ENCODE results near the gene DAPK2. TPM values are rescaled to one million over a fixed set of nuclear protein-coding genes. Genes with fewer than 3 reads are reported as not detected.
A peak's percentile ranks its signal among the peaks of the same experiment; 100 is the strongest.

The DAPK2 gene
- total and polyA plus RNA-seq, 9 donors: 2.9 to 5.9 (median 3.9) TPM

DNA sequence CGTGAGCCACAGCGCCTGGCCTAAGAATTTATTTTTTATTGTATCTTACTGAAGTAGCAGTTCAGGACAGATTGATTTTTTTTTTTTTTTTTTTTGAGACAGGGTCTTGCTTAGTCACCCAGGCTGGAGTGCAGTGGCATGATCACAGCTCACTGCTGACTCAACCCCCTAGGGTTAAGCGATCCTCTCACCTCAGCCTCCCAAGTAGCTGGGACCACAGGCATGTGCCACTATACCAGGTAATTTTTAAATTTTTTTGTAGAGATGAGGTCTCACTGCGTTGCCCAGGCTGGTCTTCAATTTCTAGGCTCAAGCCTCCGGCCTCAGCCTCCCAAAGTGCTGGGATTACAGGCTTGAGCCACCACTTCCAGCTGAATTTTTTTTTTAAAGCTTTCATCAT, 112.8 kb downstream of the DAPK2 start:
- WGBS (ENCODE audit: insufficient coverage): 100% methylated on average over 2 of the region's 5 CpGs
- no peak overlapping the region for H3K27ac ChIP-seq (ENCODE audit: low read length)
- DNase-seq: no peak

DNA sequence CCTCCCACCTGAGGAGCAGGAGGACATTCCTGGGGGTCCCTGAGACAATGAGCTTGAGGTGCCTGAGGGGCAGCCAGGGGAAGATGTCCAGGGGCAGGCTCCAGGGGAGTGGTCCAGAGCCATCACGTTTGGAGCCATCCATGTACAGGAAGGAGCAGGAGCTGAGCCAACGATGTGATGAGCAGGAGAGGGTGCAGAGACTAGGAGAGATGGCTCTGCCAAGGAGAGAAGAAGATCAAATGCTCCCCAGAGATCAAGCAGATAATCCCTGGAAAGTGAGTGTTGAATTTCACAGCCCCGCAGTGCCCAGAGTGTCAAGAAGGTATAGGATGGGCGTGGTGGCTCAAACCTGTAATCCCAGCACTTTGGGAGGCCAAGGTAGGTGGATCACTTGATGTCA, 114.7 kb downstream of the DAPK2 start:
- no peaks in the 10 kb centered on the region for H3K36me3 ChIP-seq (ENCODE audit: control insufficient read depth, insufficient read depth, low read length)
- no peaks in the 10 kb centered on the region for H3K9me3 ChIP-seq (replicated peaks; ENCODE audit: control insufficient read depth, low read depth, low read length)
- H3K4me3 ChIP-seq (ENCODE audit: low read length): no peak overlapping the region
- H3K27ac ChIP-seq (ENCODE audit: low read length): no peak overlapping the region
- no peak for DNase-seq
- peaks cover 3% of the 10 kb centered on the region for H3K4me1 ChIP-seq (ENCODE audit: control insufficient read depth, insufficient read depth, low read length)
- 51% methylated on average over 3 of the region's 4 CpGs for WGBS (ENCODE audit: insufficient coverage)
- no peaks in the 10 kb centered on the region for H3K27me3 ChIP-seq (ENCODE audit: control insufficient read depth, insufficient read depth, low read length)

More for the DNA sequence above, 112.8 kb downstream of the DAPK2 start:
- no peaks in the 10 kb centered on the region for H3K36me3 ChIP-seq (ENCODE audit: control insufficient read depth, insufficient read depth, low read length)
- H3K9me3 ChIP-seq (replicated peaks; ENCODE audit: control insufficient read depth, low read depth, low read length): no peaks in the 10 kb centered on the region
- no peak overlapping the region for H3K4me3 ChIP-seq (ENCODE audit: low read length)
- H3K27me3 ChIP-seq (ENCODE audit: control insufficient read depth, insufficient read depth, low read length): no peaks in the 10 kb centered on the region
- H3K4me1 ChIP-seq (ENCODE audit: control insufficient read depth, insufficient read depth, low read length): peaks cover 2% of the 10 kb centered on the region

GRCh38 chr15:63930034-63930433, 116.3 kb downstream of the DAPK2 start:
- no peaks in the 10 kb centered on the region for H3K9me3 ChIP-seq (replicated peaks; ENCODE audit: control insufficient read depth, low read depth, low read length)
- H3K27ac ChIP-seq (ENCODE audit: low read length): no peak overlapping the region
- DNase-seq: no peak
- WGBS (ENCODE audit: insufficient coverage): 71% methylated on average over 5 of the region's 7 CpGs
- H3K4me1 ChIP-seq (ENCODE audit: control insufficient read depth, insufficient read depth, low read length): peaks cover 6% of the 10 kb centered on the region
- no peaks in the 10 kb centered on the region for H3K36me3 ChIP-seq (ENCODE audit: control insufficient read depth, insufficient read depth, low read length)
- H3K4me3 ChIP-seq (ENCODE audit: low read length): no peak overlapping the region
- H3K27me3 ChIP-seq (ENCODE audit: control insufficient read depth, insufficient read depth, low read length): no peaks in the 10 kb centered on the region

DNA sequence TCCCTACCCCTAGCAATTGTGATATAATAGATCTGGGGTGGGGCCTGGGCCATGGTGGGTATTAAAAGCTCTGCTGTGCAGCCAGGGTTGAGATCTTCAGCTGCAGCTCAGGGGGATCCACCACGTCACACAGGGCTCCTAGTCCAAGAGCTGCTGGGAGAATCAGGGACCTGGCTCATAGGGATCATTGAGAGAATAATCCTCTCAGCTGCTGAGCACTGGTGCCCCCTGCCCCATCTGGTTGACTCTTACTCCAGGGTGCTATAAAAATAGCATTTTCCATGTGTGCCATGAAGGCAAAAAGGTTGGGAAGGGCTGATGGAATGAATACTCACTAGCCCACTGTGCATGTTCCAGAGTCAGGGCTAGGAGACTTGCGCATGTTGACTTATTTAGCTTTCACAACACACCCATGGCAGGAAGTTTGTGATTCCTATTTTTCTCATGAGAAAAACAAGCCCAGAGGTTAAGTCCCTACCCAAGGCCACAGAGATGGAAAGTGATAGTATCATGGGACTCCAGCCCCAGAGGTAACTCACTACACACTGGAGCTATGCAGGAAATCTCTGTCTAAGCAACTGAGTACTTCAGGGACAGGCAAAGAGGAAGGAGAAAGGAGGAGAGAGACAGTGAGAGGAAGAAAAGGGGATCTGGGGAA, 118.0 kb downstream of the DAPK2 start:
- H3K36me3 ChIP-seq (ENCODE audit: control insufficient read depth, insufficient read depth, low read length): no peaks in the 10 kb centered on the region
- no peaks in the 10 kb centered on the region for H3K9me3 ChIP-seq (replicated peaks; ENCODE audit: control insufficient read depth, low read depth, low read length)
- H3K4me1 ChIP-seq (ENCODE audit: control insufficient read depth, insufficient read depth, low read length): peaks cover 9% of the 10 kb centered on the region
- H3K27me3 ChIP-seq (ENCODE audit: control insufficient read depth, insufficient read depth, low read length): no peaks in the 10 kb centered on the region
- no peak overlapping the region for H3K4me3 ChIP-seq (ENCODE audit: low read length)
- H3K27ac ChIP-seq (ENCODE audit: low read length): no peak overlapping the region
- WGBS (ENCODE audit: insufficient coverage): no CpG with 5 or more reads among the region's 2 CpGs
- DNase-seq: no peak

DNA sequence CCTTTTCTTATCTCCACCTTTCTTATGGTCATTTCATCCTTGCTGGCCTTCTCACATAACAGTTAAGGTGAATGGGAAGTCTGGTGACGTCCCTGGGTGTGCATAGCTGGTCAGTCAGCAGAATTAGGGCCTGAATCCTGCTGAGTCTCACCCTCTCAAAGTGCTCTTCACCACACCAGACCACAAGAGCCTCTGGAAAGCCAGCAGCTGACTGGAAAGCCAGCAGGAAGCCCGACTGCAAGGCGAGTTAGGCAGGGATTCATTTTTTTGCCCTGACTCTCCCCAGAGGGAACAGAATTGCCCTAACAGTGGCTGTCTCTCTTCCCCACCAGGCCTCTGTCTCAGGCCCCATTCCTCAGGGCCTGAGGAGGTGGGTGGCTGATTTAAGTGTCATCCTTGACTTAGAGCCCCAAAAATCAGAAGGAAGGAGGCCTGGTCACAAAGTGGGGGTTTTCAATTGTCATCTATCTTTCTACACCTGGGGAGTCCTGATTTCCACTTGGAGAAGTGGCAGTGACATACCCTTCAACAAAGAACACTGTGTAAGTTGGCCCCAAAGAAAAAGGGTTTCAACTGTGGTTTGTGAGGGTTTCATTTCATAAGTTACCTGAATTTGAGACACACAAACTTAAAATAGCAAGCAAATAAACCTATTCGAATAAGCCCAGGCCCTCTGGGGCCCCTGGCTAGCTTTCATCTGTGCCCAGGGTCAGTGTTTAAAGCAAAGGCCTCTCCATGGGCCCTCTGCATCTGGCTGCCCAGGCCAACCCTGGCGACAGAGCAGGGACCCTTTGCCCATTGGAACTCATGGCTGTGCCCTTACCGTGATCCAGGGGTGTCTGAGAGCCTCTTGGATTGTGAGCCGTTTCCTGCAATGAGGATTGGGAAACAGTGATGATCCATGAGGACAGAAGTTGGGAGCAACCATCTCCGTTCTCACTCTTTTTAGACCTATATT, 122.0 kb downstream of the DAPK2 start:
- Histone ChIP-seq H3K27ac (ENCODE audit: low read length) (no peak overlapping the region), H3K4me1 (ENCODE audit: control insufficient read depth, insufficient read depth, low read length) (peaks cover 23% of the 10 kb centered on the region), H3K27me3 (ENCODE audit: control insufficient read depth, insufficient read depth, low read length) (no peaks in the 10 kb centered on the region), H3K9me3 (replicated peaks; ENCODE audit: control insufficient read depth, low read depth, low read length) (no peaks in the 10 kb centered on the region), H3K4me3 (ENCODE audit: low read length) (no peak overlapping the region), H3K36me3 (ENCODE audit: control insufficient read depth, insufficient read depth, low read length) (no peaks in the 10 kb centered on the region)
- WGBS (ENCODE audit: insufficient coverage): 90% methylated on average over 7 of the region's 8 CpGs
- DNase-seq: no peak

DNA sequence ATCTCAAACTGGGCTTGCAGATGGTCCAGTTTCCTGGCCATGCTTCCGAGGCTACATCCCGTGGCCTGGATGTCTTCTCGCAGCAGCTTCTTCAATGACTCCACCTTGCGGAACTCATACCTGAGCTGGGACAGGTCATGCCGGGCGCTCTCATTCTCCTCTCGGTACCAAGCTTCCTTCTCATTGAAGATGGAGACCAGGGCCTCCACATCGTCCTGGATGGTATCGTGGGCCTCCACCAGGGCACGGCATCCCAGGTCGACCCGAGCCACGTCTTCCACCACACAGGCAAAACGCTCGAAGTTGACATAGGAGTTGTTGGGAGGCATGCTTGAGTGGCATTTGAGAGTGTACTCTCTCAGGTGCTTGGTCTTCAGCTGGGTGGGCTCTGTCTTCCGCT, 123.4 kb downstream of the DAPK2 start:
- no peak for DNase-seq
- H3K27ac ChIP-seq (ENCODE audit: low read length): no peak overlapping the region
- H3K36me3 ChIP-seq (ENCODE audit: control insufficient read depth, insufficient read depth, low read length): no peaks in the 10 kb centered on the region
- peaks cover 21% of the 10 kb centered on the region for H3K4me1 ChIP-seq (ENCODE audit: control insufficient read depth, insufficient read depth, low read length)
- no peak overlapping the region for H3K4me3 ChIP-seq (ENCODE audit: low read length)
- WGBS (ENCODE audit: insufficient coverage): 82% methylated on average over 10 of the region's 16 CpGs
- H3K27me3 ChIP-seq (ENCODE audit: control insufficient read depth, insufficient read depth, low read length): no peaks in the 10 kb centered on the region
- no peaks in the 10 kb centered on the region for H3K9me3 ChIP-seq (replicated peaks; ENCODE audit: control insufficient read depth, low read depth, low read length)

DNA sequence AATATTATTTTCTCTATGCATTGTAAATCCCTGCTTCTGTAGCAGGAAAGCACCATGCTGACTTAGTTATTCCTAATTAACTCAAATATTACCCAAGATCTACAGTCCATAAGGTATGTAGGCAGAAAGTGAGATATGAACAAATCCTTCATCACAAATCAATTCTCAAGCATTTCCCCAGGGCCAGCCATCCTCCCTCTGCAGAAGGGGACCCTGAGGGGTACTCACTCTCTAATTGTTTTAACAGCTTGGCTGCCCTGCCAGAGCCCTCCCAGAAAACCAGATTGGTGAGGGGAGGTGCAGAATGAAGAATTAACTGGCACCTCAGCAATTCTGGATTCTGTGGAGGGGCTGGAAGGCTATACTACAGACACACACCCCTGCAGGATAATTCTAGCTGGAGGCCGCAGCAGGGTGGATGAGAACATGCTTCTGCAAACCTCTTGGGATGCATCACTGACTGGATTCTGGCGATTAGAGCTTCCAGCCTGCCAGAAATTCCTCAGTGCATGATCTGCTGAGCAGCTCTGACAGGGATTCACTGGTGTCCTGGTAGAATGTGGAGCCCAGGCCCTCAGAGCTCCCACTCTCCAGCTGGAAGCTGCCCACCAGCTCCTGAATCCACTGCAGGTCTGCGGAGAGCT, 123.9 kb downstream of the DAPK2 start:
- Histone ChIP-seq H3K27me3 (ENCODE audit: control insufficient read depth, insufficient read depth, low read length) (no peaks in the 10 kb centered on the region), H3K36me3 (ENCODE audit: control insufficient read depth, insufficient read depth, low read length) (no peaks in the 10 kb centered on the region), H3K27ac (ENCODE audit: low read length) (no peak overlapping the region), H3K4me3 (ENCODE audit: low read length) (no peak overlapping the region), H3K4me1 (ENCODE audit: control insufficient read depth, insufficient read depth, low read length) (peaks cover 26% of the 10 kb centered on the region), H3K9me3 (replicated peaks; ENCODE audit: control insufficient read depth, low read depth, low read length) (no peaks in the 10 kb centered on the region)
- peak; percentile 80 for DNase-seq
- WGBS (ENCODE audit: insufficient coverage): 26% methylated on average over 3 of the region's 3 CpGs

- Histone ChIP-seq H3K9me3 (replicated peaks; ENCODE audit: control insufficient read depth, low read depth, low read length) (no peaks in the 10 kb centered on the region), H3K4me3 (ENCODE audit: low read length) (no peak overlapping the region), H3K27me3 (ENCODE audit: control insufficient read depth, insufficient read depth, low read length) (no peaks in the 10 kb centered on the region), H3K27ac (ENCODE audit: low read length) (no peak overlapping the region), H3K36me3 (ENCODE audit: control insufficient read depth, insufficient read depth, low read length) (no peaks in the 10 kb centered on the region), H3K4me1 (ENCODE audit: control insufficient read depth, insufficient read depth, low read length) (peaks cover 37% of the 10 kb centered on the region)
- WGBS (ENCODE audit: insufficient coverage): 63% methylated on average over 9 of the region's 14 CpGs
- no peak for DNase-seq
Measured at GRCh38 chr15:63920504-63921175, 125.6 kb downstream of the DAPK2 start.

DNA sequence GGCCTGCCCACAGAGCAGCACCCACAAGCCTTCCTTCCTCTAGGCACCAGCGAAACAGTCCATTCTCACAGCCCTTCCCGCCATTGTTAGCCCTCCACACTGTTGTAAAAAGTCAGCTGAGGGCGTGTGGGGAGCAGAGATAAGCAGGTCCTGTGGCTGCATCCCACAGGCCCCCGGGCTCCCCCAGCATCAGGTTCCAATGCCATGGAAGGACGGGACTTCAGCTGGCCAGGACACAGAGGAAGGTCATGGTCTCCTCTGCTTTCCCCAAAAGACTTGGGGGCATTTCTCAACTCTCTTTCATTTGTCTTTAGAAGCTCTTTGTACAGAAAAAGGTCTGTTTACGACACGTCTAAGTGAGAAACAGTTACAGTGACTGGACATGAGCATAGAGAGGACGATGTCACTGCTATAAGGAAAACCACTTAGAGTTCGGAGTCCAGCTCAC, 127.4 kb downstream of the DAPK2 start:
- DNase-seq: no peak
- H3K27me3 ChIP-seq (ENCODE audit: control insufficient read depth, insufficient read depth, low read length): peaks cover 2% of the 10 kb centered on the region
- WGBS (ENCODE audit: insufficient coverage): 82% methylated on average over 6 of the region's 9 CpGs
- no peak overlapping the region for H3K4me3 ChIP-seq (ENCODE audit: low read length)
- H3K9me3 ChIP-seq (replicated peaks; ENCODE audit: control insufficient read depth, low read depth, low read length): no peaks in the 10 kb centered on the region
- peaks cover 42% of the 10 kb centered on the region for H3K4me1 ChIP-seq (ENCODE audit: control insufficient read depth, insufficient read depth, low read length)
- H3K36me3 ChIP-seq (ENCODE audit: control insufficient read depth, insufficient read depth, low read length): no peaks in the 10 kb centered on the region
- H3K27ac ChIP-seq (ENCODE audit: low read length): no peak overlapping the region

GRCh38 chr15:63918317-63918672, 128.0 kb downstream of the DAPK2 start:
- 41% methylated on average over 4 of the region's 6 CpGs for WGBS (ENCODE audit: insufficient coverage)
- Histone ChIP-seq H3K4me1 (ENCODE audit: control insufficient read depth, insufficient read depth, low read length) (peaks cover 41% of the 10 kb centered on the region), H3K4me3 (ENCODE audit: low read length) (no peak overlapping the region), H3K36me3 (ENCODE audit: control insufficient read depth, insufficient read depth, low read length) (no peaks in the 10 kb centered on the region), H3K27me3 (ENCODE audit: control insufficient read depth, insufficient read depth, low read length) (peaks cover 2% of the 10 kb centered on the region), H3K9me3 (replicated peaks; ENCODE audit: control insufficient read depth, low read depth, low read length) (no peaks in the 10 kb centered on the region), H3K27ac (ENCODE audit: low read length) (no peak overlapping the region)
- DNase-seq: no peak
